GM10248 (cell line): Measurements from ENCODE around the gene MBD6.

Experiments
- CTCF ChIA-PET: fragments of 300-600 bp; sonication (Branson Sonifier 250); formaldehyde crosslinking; extraction: SDS; loops from one replicate; lab custom pipeline; 2021; ENCODE audit warnings: antibody characterized with exemption; lab: Yijun Ruan, JAX
- POLR2A ChIA-PET: fragments of 350-650 bp; sonication (Branson Sonifier 250); formaldehyde crosslinking; extraction: SDS; loops from one replicate; lab custom pipeline; 2020; ENCODE audit warnings: antibody characterized with exemption; lab: Yijun Ruan, JAX
- DNase-seq: peaks from one replicate; pipeline ENCODE4 v3.0.0; 2012; ENCODE audit errors: extremely low spot score
- TF ChIP-seq, protein P1 (sequence below): IDR thresholded peaks from 2 replicates; pipeline ENCODE4 v1.5.1; 2012; ENCODE audit warnings: mild to moderate bottlenecking, low read depth; ENCODE audit errors: extremely low read depth, missing control alignments, control extremely low read depth

The MBD6 gene

DNA sequence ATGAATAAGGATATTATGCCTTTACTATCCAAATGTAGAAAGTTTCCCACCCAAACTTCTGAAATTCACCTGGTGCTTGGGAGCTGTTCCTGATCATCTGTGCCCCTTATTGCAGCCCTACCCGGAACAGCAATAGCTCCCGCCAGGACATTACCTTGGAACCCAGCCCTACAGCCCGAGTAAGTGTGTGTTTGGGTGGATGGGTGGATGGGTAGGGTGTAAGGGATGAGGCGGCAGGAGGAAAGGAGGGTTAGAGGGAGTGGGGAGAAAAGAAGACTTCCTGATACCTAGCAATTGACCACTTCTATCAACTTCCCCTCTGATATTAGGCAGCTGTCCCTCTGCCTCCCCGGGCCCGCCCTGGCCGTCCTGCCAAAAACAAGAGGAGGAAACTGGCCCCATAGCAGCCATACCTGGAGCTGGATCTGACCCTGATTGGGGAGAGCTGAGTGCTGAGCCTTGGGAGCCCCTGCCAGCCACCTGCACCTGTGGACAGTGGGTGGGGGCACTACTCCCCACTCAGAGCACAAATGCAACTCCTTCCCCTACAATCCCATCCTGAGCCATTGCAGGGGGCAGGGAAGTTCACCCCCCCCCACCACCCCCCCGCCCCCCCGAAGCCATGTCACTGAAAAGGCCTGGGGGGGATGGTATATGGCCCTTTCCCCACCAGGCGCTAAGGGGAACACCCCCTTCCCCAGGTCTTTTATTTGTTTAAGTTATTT, 6.4 kb downstream of the MBD6 start:
- TF ChIP-seq, protein P1, sequence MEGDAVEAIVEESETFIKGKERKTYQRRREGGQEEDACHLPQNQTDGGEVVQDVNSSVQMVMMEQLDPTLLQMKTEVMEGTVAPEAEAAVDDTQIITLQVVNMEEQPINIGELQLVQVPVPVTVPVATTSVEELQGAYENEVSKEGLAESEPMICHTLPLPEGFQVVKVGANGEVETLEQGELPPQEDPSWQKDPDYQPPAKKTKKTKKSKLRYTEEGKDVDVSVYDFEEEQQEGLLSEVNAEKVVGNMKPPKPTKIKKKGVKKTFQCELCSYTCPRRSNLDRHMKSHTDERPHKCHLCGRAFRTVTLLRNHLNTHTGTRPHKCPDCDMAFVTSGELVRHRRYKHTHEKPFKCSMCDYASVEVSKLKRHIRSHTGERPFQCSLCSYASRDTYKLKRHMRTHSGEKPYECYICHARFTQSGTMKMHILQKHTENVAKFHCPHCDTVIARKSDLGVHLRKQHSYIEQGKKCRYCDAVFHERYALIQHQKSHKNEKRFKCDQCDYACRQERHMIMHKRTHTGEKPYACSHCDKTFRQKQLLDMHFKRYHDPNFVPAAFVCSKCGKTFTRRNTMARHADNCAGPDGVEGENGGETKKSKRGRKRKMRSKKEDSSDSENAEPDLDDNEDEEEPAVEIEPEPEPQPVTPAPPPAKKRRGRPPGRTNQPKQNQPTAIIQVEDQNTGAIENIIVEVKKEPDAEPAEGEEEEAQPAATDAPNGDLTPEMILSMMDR = no peak
- CTCF ChIA-PET = interaction anchor here (1.0 to 2.9 kb wide), 3 partner anchors 9 to 54 kb away, joined by 3 to 8 read pairs (median 6); no protein-coding TSS in a partner anchor
- no peak for DNase-seq
- POLR2A ChIA-PET = interaction anchor here (1.4 kb wide), 1 partner anchor 9 kb away, joined by 4 read pairs; no protein-coding TSS in a partner anchor

DNA sequence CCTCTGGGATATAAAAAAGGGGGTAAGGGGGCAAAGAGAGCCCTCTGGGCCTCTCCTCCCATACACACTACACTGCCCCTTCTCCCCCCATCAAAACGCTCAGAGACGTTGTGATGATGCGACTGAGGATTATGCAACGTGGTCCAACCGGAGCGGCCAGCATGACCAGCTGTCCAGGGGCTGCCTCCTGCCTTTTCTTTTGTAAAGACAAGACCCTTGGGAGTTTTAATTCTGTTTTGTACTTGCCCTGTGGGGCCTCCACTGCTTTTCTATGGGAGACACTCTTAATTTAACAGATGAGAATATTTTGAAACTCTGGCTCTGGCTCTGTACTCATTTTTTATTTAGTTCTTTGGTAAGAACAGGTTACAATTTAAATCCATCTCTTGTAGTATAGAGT, 7.2 kb downstream of the MBD6 start:
- TF ChIP-seq, protein P1 = no peak
- no peak for DNase-seq
- CTCF ChIA-PET = interaction anchor here (1.2 to 2.9 kb wide), 4 partner anchors 9 to 53 kb away, joined by 6 to 10 read pairs (median 7); partner anchors contain the start of gene DCTN2
- POLR2A ChIA-PET = interaction anchor here (0.6 to 1.4 kb wide), 2 partner anchors 9 to 10 kb away, joined by 4 to 5 read pairs; no protein-coding TSS in a partner anchor

DNA sequence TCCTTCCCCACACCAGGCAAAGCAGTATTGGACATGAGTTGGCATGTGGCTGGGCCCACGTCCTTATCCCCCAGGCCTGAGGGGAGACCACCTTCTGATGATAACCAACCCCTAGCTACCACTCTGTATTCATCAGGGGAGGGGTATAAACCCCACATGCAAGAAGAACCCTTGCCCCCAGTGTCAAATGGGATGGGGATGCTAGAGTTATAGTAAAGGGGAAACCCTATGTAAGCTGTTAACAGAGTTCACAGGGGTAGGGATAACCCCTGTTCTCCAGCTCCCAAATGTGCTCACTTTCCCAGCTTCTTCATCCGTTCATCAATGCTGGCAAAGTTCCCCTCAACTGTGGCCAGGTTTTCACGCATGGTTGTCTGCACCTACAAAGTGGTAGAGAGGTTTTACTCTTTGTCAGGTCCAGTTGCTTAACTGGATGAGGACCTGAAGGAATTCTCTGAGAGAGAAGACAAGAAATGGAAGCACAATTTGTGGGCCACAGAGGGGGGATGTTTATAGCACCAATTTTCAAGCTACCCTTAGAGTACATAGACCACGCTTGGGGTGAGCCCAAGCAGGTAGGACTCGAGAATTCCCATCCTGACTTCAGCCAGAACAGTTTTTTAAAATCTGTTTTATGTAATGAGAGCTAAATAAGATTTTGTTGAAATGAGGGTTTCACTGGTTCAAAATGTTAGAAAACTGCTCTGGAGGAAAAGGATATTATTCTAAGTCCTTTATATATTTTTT, 7.9 kb downstream of the MBD6 start:
- POLR2A ChIA-PET = interaction anchor here (0.6 to 1.4 kb wide), 2 partner anchors 10 to 11 kb away, joined by 4 to 5 read pairs; no protein-coding TSS in a partner anchor
- TF ChIP-seq, protein P1 = no peak
- DNase-seq = no peak
- CTCF ChIA-PET = interaction anchor here (1.2 to 2.3 kb wide), 4 partner anchors 10 to 226 kb away, joined by 3 to 10 read pairs (median 6); partner anchors contain the start of gene DCTN2

DNA sequence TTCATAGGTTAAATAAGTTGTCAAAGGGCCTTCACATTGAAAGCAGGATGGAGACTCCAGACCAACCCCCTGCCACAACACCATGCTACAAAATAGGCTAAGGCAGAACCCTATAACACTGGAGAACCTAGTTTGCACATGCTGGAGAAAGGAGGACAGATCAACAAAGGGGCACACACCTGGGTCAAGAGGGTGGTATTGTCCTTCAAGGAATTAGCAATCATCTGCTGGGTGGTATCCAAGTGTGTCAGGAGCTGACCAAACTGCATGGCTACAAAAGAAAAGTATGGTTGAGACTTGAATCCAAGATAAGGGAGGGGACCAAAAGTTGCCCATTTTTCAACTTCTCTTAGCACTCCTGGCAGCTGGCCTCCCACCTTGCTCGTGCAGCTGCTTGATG, 9.2 kb downstream of the MBD6 start:
- TF ChIP-seq, protein P1 = no peak
- no peak for DNase-seq
- POLR2A ChIA-PET = interaction anchor here (0.6 kb wide), 1 partner anchor 18 kb away, joined by 5 read pairs; no protein-coding TSS in a partner anchor
- CTCF ChIA-PET = interaction anchor here (1.2 to 1.9 kb wide), 4 partner anchors 9 to 225 kb away, joined by 3 to 5 read pairs (median 4); partner anchors contain the start of gene MBD6

DNA sequence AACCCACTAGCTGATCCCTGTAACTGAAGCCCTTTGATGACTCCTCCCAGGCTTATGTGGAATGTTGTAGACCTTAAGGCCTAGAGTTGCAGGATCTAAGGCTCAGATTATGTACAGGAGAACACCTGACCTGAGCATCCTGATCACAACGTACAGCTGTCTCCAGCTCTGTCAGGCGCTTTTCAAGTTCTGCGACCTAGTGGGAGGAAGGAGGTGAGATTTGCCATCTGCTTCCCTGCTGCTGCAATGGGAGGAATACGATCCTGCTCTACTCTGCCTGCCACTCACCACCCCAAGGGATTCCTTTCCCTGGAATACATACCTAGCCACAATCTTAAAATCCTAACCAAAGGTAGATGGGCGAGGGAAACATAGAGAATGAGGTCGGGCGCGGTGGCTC, 10.5 kb downstream of the MBD6 start:
- DNase-seq = no peak
- TF ChIP-seq, protein P1 = no peak
- CTCF ChIA-PET = interaction anchor here (1.1 to 1.9 kb wide), 6 partner anchors 9 to 70 kb away, joined by 3 to 5 read pairs (median 4); partner anchors contain the start of genes DDIT3 and MBD6
- POLR2A ChIA-PET = interaction anchor here (0.6 kb wide), 1 partner anchor 303 kb away, joined by 6 read pairs; the partner anchor contains the start of gene SHMT2

DNA sequence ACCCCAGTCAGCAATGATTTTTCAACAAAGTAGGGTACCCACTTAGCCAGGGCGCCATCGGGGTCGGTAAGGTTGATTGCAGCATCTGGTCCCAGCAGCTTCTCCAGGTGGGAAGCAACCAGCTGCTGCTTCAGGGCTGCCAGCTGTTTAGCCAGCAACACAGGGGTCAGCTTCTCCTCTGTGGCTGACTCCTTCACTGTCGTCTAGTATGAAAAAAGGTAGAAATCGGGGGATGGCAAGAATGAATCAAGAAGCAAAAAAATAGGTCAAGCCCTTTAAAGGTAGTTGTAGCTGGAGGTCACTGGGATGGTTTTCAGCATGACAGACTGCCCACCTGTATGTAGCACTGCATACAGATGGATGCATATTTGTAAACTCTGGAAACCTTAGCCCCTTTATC, 11.6 kb downstream of the MBD6 start:
- DNase-seq = no peak
- TF ChIP-seq, protein P1 = no peak
- POLR2A ChIA-PET = no interaction called here
- CTCF ChIA-PET = interaction anchor here (0.9 to 2.9 kb wide), 5 partner anchors 9 to 72 kb away, joined by 3 to 13 read pairs (median 5); partner anchors contain the start of genes DCTN2 and DDIT3
